Measurements from ENCODE around the gene ZNF536.

ZNF536 gene

GRCh38 chr19:30350692-30351663 is 21.2 kb upstream of the ZNF536 start:
- no peak overlapping the region for H3K4me3 ChIP-seq (ENCODE audit: low read length)
- DNase-seq (ENCODE audit: low read depth) = no peak
- TF ChIP-seq CTCF (conservative IDR thresholded peaks at IDR 0.05; ENCODE audit: low read length) = no peak

- TF ChIP-seq CTCF (conservative IDR thresholded peaks at IDR 0.05; ENCODE audit: low read length) = no peak
- DNase-seq (ENCODE audit: low read depth) = no peak
Observed at GRCh38 chr19:30351774-30352173, 20.4 kb upstream of the ZNF536 start.

GRCh38 chr19:30353394-30353945 is 18.7 kb upstream of the ZNF536 start:
- no peak for TF ChIP-seq CTCF (conservative IDR thresholded peaks at IDR 0.05; ENCODE audit: low read length)
- H3K4me3 ChIP-seq (ENCODE audit: low read length) = no peak overlapping the region
- DNase-seq (ENCODE audit: low read depth) = no peak

More at GRCh38 chr19:30351774-30352173, 20.4 kb upstream of the ZNF536 start:
- no peak overlapping the region for H3K4me3 ChIP-seq (ENCODE audit: low read length)

GRCh38 chr19:30355586-30355985 is 16.6 kb upstream of the ZNF536 start:
- H3K4me3 ChIP-seq (ENCODE audit: low read length) = no peak overlapping the region
- no peak for TF ChIP-seq CTCF (conservative IDR thresholded peaks at IDR 0.05; ENCODE audit: low read length)
- no peak for DNase-seq (ENCODE audit: low read depth)

GRCh38 chr19:30356951-30357579 is 15.1 kb upstream of the ZNF536 start:
- no peak for DNase-seq (ENCODE audit: low read depth)
- TF ChIP-seq CTCF (conservative IDR thresholded peaks at IDR 0.05; ENCODE audit: low read length) = no peak
- H3K4me3 ChIP-seq (ENCODE audit: low read length) = no peak overlapping the region

- TF ChIP-seq CTCF (conservative IDR thresholded peaks at IDR 0.05; ENCODE audit: low read length) = no peak
- no peak for DNase-seq (ENCODE audit: low read depth)
Observed at GRCh38 chr19:30357580-30357954, 14.6 kb upstream of the ZNF536 start.

More at GRCh38 chr19:30357580-30357954, 14.6 kb upstream of the ZNF536 start:
- no peak overlapping the region for H3K4me3 ChIP-seq (ENCODE audit: low read length)

Measured in AG10803 (cell line).